Measurements from ENCODE around the gene SINHCAF.

- TF ChIP-seq CTCF (IDR thresholded peaks at IDR 0.05 in 2 of 3, conservative IDR thresholded peaks at IDR 0.05 in 1 of 3; ENCODE audit: borderline replicate concordance in 1 of 3, insufficient read depth in 1 of 3, low read depth in 2 of 3, low read length in 2 of 3) = no peak
- no peak for TF ChIP-seq POLR2AphosphoS5 (IDR thresholded peaks at IDR 0.05; ENCODE audit: low read depth, low read length)
- TF ChIP-seq ZFX (IDR thresholded peaks at IDR 0.05) = no peak
- no peak for TF ChIP-seq POLR2A (IDR thresholded peaks at IDR 0.05; ENCODE audit: borderline replicate concordance, extremely low read depth, insufficient read depth, insufficient read length)
- TF ChIP-seq YY1 (IDR thresholded peaks at IDR 0.05; ENCODE audit: extremely low read depth, insufficient replicate concordance, low read depth, low read length) = no peak
- no peak for TF ChIP-seq ZBTB33 (IDR thresholded peaks at IDR 0.05; ENCODE audit: extremely low read depth, insufficient replicate concordance, low read length)
- TF ChIP-seq JUND (IDR thresholded peaks at IDR 0.05) = no peak
- no peak for TF ChIP-seq CEBPB (IDR thresholded peaks at IDR 0.05; ENCODE audit: low read depth)
- TF ChIP-seq FOSL1 (IDR thresholded peaks at IDR 0.05; ENCODE audit: low read depth) = no peak
- TF ChIP-seq EZH2phosphoT487 (IDR thresholded peaks at IDR 0.05; ENCODE audit: borderline replicate concordance) = no peak
- no peak for TF ChIP-seq RAD21 (IDR thresholded peaks at IDR 0.05; ENCODE audit: low read depth)
- no peak for TF ChIP-seq EZH2 (IDR thresholded peaks at IDR 0.05)
- TF ChIP-seq ZNF274 (IDR thresholded peaks at IDR 0.05; ENCODE audit: low read depth, low read length) = no peak
Observed at GRCh38 chr12:31248815-31249214, 77.1 kb downstream of the SINHCAF start.

All from HCT116 (cell line).